ENCODE data around the gene MLPH.

MLPH gene

GRCh38 chr2:237527233-237527632 is 40.2 kb downstream of the MLPH start:
- DNase-seq = no peak

GRCh38 chr2:237527766-237528165 is 40.7 kb downstream of the MLPH start:
- no peak for DNase-seq

GRCh38 chr2:237529452-237530402 is 42.7 kb downstream of the MLPH start:
- DNase-seq = no peak

GRCh38 chr2:237530472-237531433 is 43.7 kb downstream of the MLPH start:
- DNase-seq = no peak

- no peak for DNase-seq
Measured at GRCh38 chr2:237532160-237532559, 45.1 kb downstream of the MLPH start.

- DNase-seq = no peak
Measured at GRCh38 chr2:237533668-237534161, 46.7 kb downstream of the MLPH start.

GRCh38 chr2:237534380-237534779 is 47.3 kb downstream of the MLPH start:
- DNase-seq = no peak

GRCh38 chr2:237535385-237536082 is 48.5 kb downstream of the MLPH start:
- DNase-seq = no peak

- no peak for DNase-seq
Measured at GRCh38 chr2:237536083-237536415, 49.0 kb downstream of the MLPH start.

GRCh38 chr2:237536617-237537016 is 49.6 kb downstream of the MLPH start:
- DNase-seq = no peak

GRCh38 chr2:237538001-237538720 is 51.1 kb downstream of the MLPH start:
- DNase-seq = no peak

- no peak for DNase-seq
Measured at GRCh38 chr2:237538901-237539300, 51.9 kb downstream of the MLPH start.

GRCh38 chr2:237539681-237540080 is 52.6 kb downstream of the MLPH start:
- no peak for DNase-seq

GRCh38 chr2:237540223-237540775 is 53.2 kb downstream of the MLPH start:
- no peak for DNase-seq

- DNase-seq = no peak
Measured at GRCh38 chr2:237540823-237541222, 53.8 kb downstream of the MLPH start.

- DNase-seq = no peak
Measured at GRCh38 chr2:237541243-237541642, 54.2 kb downstream of the MLPH start.

- no peak for DNase-seq
Measured at GRCh38 chr2:237542001-237542704, 55.1 kb downstream of the MLPH start.

- DNase-seq = no peak
Measured at GRCh38 chr2:237546040-237546875, 59.2 kb downstream of the MLPH start.

- no peak for DNase-seq
Measured at GRCh38 chr2:237546876-237547395, 59.9 kb downstream of the MLPH start.

- DNase-seq = no peak
Measured at GRCh38 chr2:237547841-237548416, 60.9 kb downstream of the MLPH start.

Data from NCI-H1105 (cell line).